Measurements from ENCODE around the gene CEACAM6. TPM values are rescaled to one million over a fixed set of nuclear protein-coding genes. Genes with fewer than 3 reads are reported as not detected.
"Not testable (repeated sequence)": the region's sequence is repeated elsewhere in the genome, so short reads cannot be mapped to it uniquely, and the experiment has no call there.

CEACAM6 gene
- total and polyA plus RNA-seq, 2 donors from 2014 or later, result not detected

DNA sequence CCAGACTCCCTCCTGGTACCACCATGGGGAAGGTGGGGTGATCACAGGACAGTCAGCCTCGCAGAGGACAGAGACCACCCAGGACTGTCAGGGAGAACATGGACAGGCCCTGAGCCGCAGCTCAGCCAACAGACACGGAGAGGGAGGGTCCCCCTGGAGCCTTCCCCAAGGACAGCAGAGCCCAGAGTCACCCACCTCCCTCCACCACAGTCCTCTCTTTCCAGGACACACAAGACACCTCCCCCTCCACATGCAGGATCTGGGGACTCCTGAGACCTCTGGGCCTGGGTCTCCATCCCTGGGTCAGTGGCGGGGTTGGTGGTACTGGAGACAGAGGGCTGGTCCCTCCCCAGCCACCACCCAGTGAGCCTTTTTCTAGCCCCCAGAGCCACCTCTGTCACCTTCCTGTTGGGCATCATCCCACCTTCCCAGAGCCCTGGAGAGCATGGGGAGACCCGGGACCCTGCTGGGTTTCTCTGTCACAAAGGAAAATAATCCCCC lies 47.4 kb upstream of the CEACAM6 start:
- Histone ChIP-seq H3K4me3 (ENCODE audit: low read length in 3 of 3) (no peak overlapping the region), H3K27ac (ENCODE audit: low read depth in 2 of 2, low read length in 2 of 2) (no peak overlapping the region), H3K4me1 (ENCODE audit: control insufficient read depth in 2 of 3, insufficient read depth in 2 of 3, low read depth in 1 of 3, low read length in 3 of 3) (no peaks in the 10 kb centered on the region), H3K27me3 (ENCODE audit: control insufficient read depth, insufficient read depth, low read length) (no peaks in the 10 kb centered on the region), H3K9me3 (ENCODE audit: control insufficient read depth in 2 of 3, insufficient read depth in 1 of 3, low read length in 3 of 3) (no peaks in the 10 kb centered on the region), H3K36me3 (ENCODE audit: control insufficient read depth in 2 of 3, insufficient read depth in 3 of 3, low read length in 3 of 3) (no peaks in the 10 kb centered on the region), H3K9ac (ENCODE audit: low read length in 3 of 3) (no peak overlapping the region)
- intact Hi-C loops (cut with DNase I), result no loop called here
- no peak for FAIRE-seq
- no peak for DNase-seq
- no peak for TF ChIP-seq CTCF (IDR thresholded peaks at IDR 0.05; ENCODE audit: borderline replicate concordance, extremely low read depth, insufficient read depth)

DNA sequence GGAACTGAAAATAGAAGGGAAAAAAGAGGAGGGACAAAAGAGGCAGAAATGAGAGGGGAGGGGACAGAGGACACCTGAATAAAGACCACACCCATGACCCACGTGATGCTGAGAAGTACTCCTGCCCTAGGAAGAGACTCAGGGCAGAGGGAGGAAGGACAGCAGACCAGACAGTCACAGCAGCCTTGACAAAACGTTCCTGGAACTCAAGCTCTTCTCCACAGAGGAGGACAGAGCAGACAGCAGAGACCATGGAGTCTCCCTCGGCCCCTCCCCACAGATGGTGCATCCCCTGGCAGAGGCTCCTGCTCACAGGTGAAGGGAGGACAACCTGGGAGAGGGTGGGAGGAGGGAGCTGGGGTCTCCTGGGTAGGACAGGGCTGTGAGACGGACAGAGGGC lies 46.8 kb upstream of the CEACAM6 start, which contains the start of gene CEACAM5:
TSS of gene CEACAM5 (plus strand) at position 146 of the 400 bp plus-strand sequence. CDS start at position 252, 106 bp downstream.
- no peak within 1 kb of the TSS for H3K4me3 ChIP-seq (ENCODE audit: low read length in 3 of 3)
- no peaks in the 10 kb centered on the region for H3K27me3 ChIP-seq (ENCODE audit: control insufficient read depth, insufficient read depth, low read length)
- intact Hi-C loops (cut with DNase I), result no loop called here

GRCh38 chr19:41709516-41709915 lies 45.8 kb upstream of the CEACAM6 start:
- H3K4me1 ChIP-seq (ENCODE audit: control insufficient read depth in 2 of 3, insufficient read depth in 2 of 3, low read depth in 1 of 3, low read length in 3 of 3); H3K36me3 ChIP-seq (ENCODE audit: control insufficient read depth in 2 of 3, insufficient read depth in 3 of 3, low read length in 3 of 3); intact Hi-C loops (cut with DNase I); FAIRE-seq; H3K9me3 ChIP-seq (ENCODE audit: control insufficient read depth in 2 of 3, insufficient read depth in 1 of 3, low read length in 3 of 3); H3K4me3 ChIP-seq (ENCODE audit: low read length in 3 of 3); H3K27me3 ChIP-seq (ENCODE audit: control insufficient read depth, insufficient read depth, low read length); H3K9ac ChIP-seq (ENCODE audit: low read length in 3 of 3); DNase-seq; H3K27ac ChIP-seq (ENCODE audit: low read depth in 2 of 2, low read length in 2 of 2): not testable (repeated sequence)

More for the DNA sequence above, 46.8 kb upstream of the CEACAM6 start, which contains the start of gene CEACAM5:
- no peak within 1 kb of the TSS for H3K9ac ChIP-seq (ENCODE audit: low read length in 3 of 3)
- no peak for DNase-seq
- H3K4me1 ChIP-seq (ENCODE audit: control insufficient read depth in 2 of 3, insufficient read depth in 2 of 3, low read depth in 1 of 3, low read length in 3 of 3), result no peaks in the 10 kb centered on the region
- no peak for TF ChIP-seq CTCF (IDR thresholded peaks at IDR 0.05; ENCODE audit: borderline replicate concordance, extremely low read depth, insufficient read depth)
- no peaks in the 10 kb centered on the region for H3K9me3 ChIP-seq (ENCODE audit: control insufficient read depth in 2 of 3, insufficient read depth in 1 of 3, low read length in 3 of 3)
- FAIRE-seq, result no peak
- H3K27ac ChIP-seq (ENCODE audit: low read depth in 2 of 2, low read length in 2 of 2), result no peak within 1 kb of the TSS
- no peaks in the 10 kb centered on the region for H3K36me3 ChIP-seq (ENCODE audit: control insufficient read depth in 2 of 3, insufficient read depth in 3 of 3, low read length in 3 of 3)

DNA sequence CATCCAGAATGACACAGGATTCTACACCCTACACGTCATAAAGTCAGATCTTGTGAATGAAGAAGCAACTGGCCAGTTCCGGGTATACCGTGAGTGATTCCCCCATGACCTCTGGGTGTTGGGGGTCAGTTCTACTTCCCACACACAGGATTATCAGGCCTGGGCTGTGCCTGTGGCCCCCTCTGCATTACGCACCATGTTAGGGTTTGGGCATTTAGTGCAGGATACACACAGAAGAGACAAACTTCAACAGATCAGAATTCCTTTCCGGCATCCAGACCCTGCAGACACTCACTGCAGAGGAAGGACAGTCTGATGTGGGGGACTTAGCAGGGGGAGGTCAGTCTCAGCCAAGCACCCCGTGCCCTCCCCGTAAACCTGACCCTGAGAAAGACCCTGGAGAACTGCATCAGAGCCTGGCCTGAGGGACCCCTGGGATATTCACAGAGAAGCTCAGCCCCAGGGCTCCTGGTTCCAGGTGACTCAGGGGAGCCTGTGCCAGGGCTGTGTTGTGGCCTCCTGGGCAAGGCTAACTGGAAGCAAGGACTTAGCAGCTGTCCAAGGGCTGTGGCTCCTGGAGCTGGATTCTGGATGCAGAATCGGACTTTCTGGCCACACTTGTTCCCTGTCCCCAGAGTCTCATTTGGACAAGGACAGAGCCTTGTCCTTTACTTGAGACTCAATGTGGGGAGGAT lies 45.2 kb upstream of the CEACAM6 start:
- Histone ChIP-seq H3K36me3 (ENCODE audit: control insufficient read depth in 2 of 3, insufficient read depth in 3 of 3, low read length in 3 of 3) (no peaks in the 10 kb centered on the region), H3K27ac (ENCODE audit: low read depth in 2 of 2, low read length in 2 of 2) (no peak overlapping the region), H3K9ac (ENCODE audit: low read length in 3 of 3) (no peak overlapping the region), H3K9me3 (ENCODE audit: control insufficient read depth in 2 of 3, insufficient read depth in 1 of 3, low read length in 3 of 3) (no peaks in the 10 kb centered on the region), H3K27me3 (ENCODE audit: control insufficient read depth, insufficient read depth, low read length) (no peaks in the 10 kb centered on the region), H3K4me1 (ENCODE audit: control insufficient read depth in 2 of 3, insufficient read depth in 2 of 3, low read depth in 1 of 3, low read length in 3 of 3) (no peaks in the 10 kb centered on the region), H3K4me3 (ENCODE audit: low read length in 3 of 3) (no peak overlapping the region)
- no peak for FAIRE-seq
- intact Hi-C loops (cut with DNase I), result no loop called here
- no peak for TF ChIP-seq CTCF (IDR thresholded peaks at IDR 0.05; ENCODE audit: borderline replicate concordance, extremely low read depth, insufficient read depth)
- no peak for DNase-seq

All from kidney (tissue), 14 donors.